ENCODE data around the gene SUPT5H. TPM values are rescaled to one million over a fixed set of nuclear protein-coding genes. Genes with fewer than 3 reads are reported as not detected.

The SUPT5H gene
- total RNA-seq, 1 donor from 2014 or later, result 126 TPM

DNA sequence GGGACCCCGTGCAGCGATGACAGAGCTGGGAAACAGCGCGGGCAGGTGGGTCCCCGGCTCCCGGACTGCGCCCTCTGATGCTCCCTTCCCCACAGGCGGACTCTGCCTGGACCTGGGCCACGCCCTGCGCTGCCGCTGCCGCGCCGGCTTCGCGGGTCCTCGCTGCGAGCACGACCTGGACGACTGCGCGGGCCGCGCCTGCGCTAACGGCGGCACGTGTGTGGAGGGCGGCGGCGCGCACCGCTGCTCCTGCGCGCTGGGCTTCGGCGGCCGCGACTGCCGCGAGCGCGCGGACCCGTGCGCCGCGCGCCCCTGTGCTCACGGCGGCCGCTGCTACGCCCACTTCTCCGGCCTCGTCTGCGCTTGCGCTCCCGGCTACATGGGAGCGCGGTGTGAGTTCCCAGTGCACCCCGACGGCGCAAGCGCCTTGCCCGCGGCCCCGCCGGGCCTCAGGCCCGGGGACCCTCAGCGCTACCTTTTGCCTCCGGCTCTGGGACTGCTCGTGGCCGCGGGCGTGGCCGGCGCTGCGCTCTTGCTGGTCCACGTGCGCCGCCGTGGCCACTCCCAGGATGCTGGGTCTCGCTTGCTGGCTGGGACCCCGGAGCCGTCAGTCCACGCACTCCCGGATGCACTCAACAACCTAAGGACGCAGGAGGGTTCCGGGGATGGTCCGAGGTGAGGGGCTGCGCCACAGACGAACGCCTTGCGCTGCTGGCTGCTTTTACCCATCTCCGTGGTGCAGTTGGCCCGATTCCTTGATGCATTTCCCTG, 61.7 kb downstream of the SUPT5H start:
- no peak for DNase-seq (ENCODE audit: low read depth)
- peak overlapping the region; percentile 55 for H3K4me3 ChIP-seq (ENCODE audit: low read depth, low read length)
- TF ChIP-seq CTCF (conservative IDR thresholded peaks at IDR 0.05; ENCODE audit: low read depth, low read length), result no peak

DNA sequence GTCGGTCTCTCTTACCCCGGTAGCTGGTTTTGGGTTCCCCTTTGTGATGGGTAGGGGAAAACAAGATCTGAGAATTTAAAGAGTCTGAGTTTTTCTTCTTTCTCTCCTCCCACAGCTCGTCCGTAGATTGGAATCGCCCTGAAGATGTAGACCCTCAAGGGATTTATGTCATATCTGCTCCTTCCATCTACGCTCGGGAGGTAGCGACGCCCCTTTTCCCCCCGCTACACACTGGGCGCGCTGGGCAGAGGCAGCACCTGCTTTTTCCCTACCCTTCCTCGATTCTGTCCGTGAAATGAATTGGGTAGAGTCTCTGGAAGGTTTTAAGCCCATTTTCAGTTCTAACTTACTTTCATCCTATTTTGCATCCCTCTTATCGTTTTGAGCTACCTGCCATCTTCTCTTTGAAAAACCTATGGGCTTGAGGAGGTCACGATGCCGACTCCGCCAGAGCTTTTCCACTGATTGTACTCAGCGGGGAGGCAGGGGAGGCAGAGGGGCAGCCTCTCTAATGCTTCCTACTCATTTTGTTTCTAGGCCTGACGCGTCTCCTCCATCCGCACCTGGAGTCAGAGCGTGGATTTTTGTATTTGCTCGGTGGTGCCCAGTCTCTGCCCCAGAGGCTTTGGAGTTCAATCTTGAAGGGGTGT, 62.5 kb downstream of the SUPT5H start:
- H3K4me3 ChIP-seq (ENCODE audit: low read depth, low read length), result peak overlapping the region; percentile 55
- DNase-seq (ENCODE audit: low read depth), result no peak
- no peak for TF ChIP-seq CTCF (conservative IDR thresholded peaks at IDR 0.05; ENCODE audit: low read depth, low read length)

DNA sequence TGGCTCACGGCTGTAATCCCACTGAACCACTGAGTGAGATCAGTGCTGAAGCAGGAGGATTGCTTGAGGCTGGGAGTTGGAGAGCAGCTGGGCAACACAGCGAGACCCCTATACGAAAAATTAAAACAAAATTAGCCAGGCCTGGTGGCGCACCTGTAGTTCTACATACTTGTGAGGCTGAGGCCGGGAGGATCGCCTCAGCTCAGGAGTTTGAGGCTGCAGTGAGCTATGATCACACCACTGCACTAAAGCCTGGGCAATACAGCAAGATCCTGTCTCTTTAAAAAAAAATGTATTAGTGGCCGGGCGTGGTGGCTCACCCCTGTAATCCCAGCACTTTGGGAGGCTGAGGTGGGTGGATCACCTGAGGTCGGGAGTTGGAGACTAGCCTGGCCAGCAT, 63.2 kb downstream of the SUPT5H start:
- DNase-seq (ENCODE audit: low read depth), result no peak
- TF ChIP-seq CTCF (conservative IDR thresholded peaks at IDR 0.05; ENCODE audit: low read depth, low read length), result no peak
- H3K4me3 ChIP-seq (ENCODE audit: low read depth, low read length), result no peak overlapping the region

GRCh38 chr19:39509233-39509632, 63.9 kb downstream of the SUPT5H start:
- no peak for DNase-seq (ENCODE audit: low read depth)
- TF ChIP-seq CTCF (conservative IDR thresholded peaks at IDR 0.05; ENCODE audit: low read depth, low read length), result no peak
- no peak overlapping the region for H3K4me3 ChIP-seq (ENCODE audit: low read depth, low read length)

- no peak overlapping the region for H3K4me3 ChIP-seq (ENCODE audit: low read depth, low read length)
- TF ChIP-seq CTCF (conservative IDR thresholded peaks at IDR 0.05; ENCODE audit: low read depth, low read length), result no peak
- no peak for DNase-seq (ENCODE audit: low read depth)
These were observed 67.6 kb downstream of the SUPT5H start for GRCh38 chr19:39512988-39513387.

- DNase-seq (ENCODE audit: low read depth), result no peak
- H3K4me3 ChIP-seq (ENCODE audit: low read depth, low read length), result no peak within 1 kb of the TSS
- TF ChIP-seq CTCF (conservative IDR thresholded peaks at IDR 0.05; ENCODE audit: low read depth, low read length), result no peak
These were observed 69.6 kb downstream of the SUPT5H start, which contains the start of gene SELENOV for GRCh38 chr19:39514840-39515550. Gene SELENOV, plus strand, starts transcription at chr19:39515139. Its CDS starts 74 bp downstream, at chr19:39515213.
